ENCODE data around the gene RGS7.

GRCh38 chr1:241145881-241146280 lies 211.1 kb downstream of the RGS7 start:
- TF ChIP-seq EZH2 (IDR thresholded peaks at IDR 0.05; ENCODE audit: borderline replicate concordance, insufficient read depth, low read length, poor library complexity, severe bottlenecking) (no peak), EP300 (conservative IDR thresholded peaks at IDR 0.05; ENCODE audit: poor library complexity, severe bottlenecking) (no peak), REST (IDR thresholded peaks at IDR 0.05; ENCODE audit: borderline replicate concordance) (no peak), CTCF (IDR thresholded peaks at IDR 0.05; ENCODE audit: poor library complexity, severe bottlenecking) (no peak), TAF1 (IDR thresholded peaks at IDR 0.05; ENCODE audit: low read depth) (no peak), POLR2AphosphoS5 (IDR thresholded peaks at IDR 0.05) (no peak), RAD21 (conservative IDR thresholded peaks at IDR 0.05) (no peak), MXI1 (conservative IDR thresholded peaks at IDR 0.05; ENCODE audit: poor library complexity, severe bottlenecking) (no peak)
